H54 (cell line): Measurements from ENCODE around the gene METTL25.

Experiments used
- DNase-seq: peaks from one replicate; pipeline ENCODE4 v3.0.0; 2011; ENCODE audit warnings: low spot score, mixed read lengths; ENCODE audit not compliant: insufficient read length
- FAIRE-seq: peaks from 3 replicates; lab custom pipeline; 2011; peaks lifted over from hg19 to GRCh38; lab: Jason Lieb, UNC
- POLR2A ChIP-seq: IDR thresholded peaks from 2 replicates; pipeline ENCODE4 v1.6.1; 2011; ENCODE audit warnings: low read depth, mild to moderate bottlenecking, low read length

METTL25 gene

DNA sequence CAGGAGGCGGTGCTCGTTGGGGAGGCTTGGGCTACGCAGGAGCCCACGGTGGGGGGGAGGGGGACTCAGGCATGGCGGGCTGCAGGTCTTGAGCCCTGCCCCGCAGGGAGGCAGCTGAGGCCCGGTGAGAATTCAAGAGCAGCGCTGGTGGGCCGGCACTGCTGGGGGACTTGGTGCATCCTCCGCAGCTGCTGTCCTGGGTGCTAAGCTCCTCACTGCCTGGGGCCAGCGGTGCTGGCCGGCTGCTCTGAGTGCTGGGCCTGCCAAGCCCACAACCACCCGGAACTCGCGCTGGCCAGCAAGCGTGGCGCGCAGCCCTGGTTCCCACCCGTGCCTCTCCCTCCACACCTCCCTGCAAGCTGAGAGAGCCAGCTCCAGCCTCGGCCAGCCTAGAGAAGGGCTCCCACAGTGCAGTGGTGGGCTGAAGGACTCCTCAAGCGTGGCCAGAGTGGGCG lies 3.2 kb downstream of the METTL25 start:
- FAIRE-seq: no peak
- DNase-seq: no peak
- no peak for TF ChIP-seq POLR2A

GRCh38 chr12:82363990-82364389 lies 5.7 kb downstream of the METTL25 start:
- FAIRE-seq (no peak), DNase-seq (no peak)
- no peak for TF ChIP-seq POLR2A

- TF ChIP-seq POLR2A: no peak
- DNase-seq: no peak
- FAIRE-seq: no peak
Observed at GRCh38 chr12:82366197-82366596, 7.9 kb downstream of the METTL25 start.

- FAIRE-seq: no peak
- no peak for DNase-seq
- no peak for TF ChIP-seq POLR2A
Observed at GRCh38 chr12:82375201-82375600, 16.9 kb downstream of the METTL25 start.

- TF ChIP-seq POLR2A: no peak
- FAIRE-seq: no peak
- DNase-seq: no peak
Observed at GRCh38 chr12:82378997-82379396, 20.7 kb downstream of the METTL25 start.

DNA sequence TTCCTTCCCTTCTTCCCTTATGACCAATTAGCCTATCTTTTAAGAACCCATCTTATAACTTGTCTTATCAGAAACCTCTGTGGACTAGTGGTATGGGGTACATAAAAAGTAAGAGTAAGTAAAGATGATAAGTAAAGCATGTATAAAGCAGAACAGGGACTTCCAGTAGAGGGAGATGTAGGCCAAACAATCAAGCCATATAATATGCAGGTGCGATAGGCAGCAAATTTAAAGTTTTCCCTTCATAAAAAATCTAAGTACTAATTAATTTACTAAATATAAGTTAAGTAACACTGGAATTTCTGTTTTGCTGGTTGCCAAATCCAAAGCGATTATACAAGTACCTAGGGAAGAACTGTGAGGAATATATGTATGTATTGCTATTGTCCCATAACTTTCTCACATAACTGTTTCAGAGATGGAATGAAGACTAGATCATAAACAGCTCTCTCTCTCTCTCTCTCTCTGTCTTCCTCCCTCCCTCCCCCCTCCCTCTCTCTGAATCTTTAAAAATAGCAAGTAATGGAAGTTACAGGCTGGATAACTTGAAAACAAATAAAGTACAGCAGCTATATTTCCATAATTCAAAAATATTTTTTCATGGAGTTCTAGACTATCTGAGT lies 25.7 kb downstream of the METTL25 start:
- TF ChIP-seq POLR2A: no peak
- no peak for DNase-seq
- FAIRE-seq: peak; percentile 45

- no peak for FAIRE-seq
- TF ChIP-seq POLR2A: no peak
- no peak for DNase-seq
Observed at GRCh38 chr12:82398879-82399278, 40.5 kb downstream of the METTL25 start.

GRCh38 chr12:82400819-82401218 lies 42.5 kb downstream of the METTL25 start:
- no peak for TF ChIP-seq POLR2A
- FAIRE-seq: no peak
- DNase-seq: no peak

DNA sequence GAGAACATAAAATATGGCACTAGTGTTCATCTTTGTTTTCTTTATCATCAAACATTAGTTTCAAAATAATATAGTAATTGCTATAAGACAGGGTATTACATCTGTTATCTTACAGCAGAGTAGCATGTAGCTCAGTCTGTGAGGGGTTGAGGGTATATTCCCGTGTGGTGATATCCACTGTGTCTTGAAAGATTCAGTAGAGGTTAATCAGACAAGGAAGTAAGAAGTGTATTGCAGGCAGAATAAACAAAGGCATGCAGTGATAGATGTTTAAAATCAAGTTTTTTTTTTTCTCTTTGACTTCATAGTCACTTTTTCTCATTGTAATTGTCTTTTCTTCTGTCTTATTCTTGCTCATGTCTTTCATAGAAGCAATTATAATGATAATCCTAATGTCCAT lies 48.3 kb downstream of the METTL25 start:
- DNase-seq: no peak
- no peak for FAIRE-seq
- TF ChIP-seq POLR2A: no peak

DNA sequence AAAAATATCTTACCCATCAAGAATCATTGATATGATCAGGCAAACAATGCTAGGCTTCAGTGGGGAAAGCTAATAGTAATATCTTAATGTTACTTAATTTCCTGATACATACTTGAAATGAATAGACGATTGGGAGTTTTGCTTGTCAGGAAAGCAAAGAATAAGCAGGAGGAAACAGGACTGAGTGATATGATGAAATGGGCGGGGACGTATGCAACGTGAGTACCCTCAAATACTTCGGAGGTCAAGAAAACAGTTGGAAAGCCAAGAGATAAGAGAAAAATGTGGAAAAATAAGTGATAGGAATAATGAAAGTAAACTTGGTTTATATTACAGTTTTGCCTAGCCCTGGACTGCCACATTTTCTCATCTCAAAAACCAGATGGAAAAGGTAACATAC lies 49.2 kb downstream of the METTL25 start:
- FAIRE-seq (no peak), DNase-seq (no peak)
- no peak for TF ChIP-seq POLR2A

DNA sequence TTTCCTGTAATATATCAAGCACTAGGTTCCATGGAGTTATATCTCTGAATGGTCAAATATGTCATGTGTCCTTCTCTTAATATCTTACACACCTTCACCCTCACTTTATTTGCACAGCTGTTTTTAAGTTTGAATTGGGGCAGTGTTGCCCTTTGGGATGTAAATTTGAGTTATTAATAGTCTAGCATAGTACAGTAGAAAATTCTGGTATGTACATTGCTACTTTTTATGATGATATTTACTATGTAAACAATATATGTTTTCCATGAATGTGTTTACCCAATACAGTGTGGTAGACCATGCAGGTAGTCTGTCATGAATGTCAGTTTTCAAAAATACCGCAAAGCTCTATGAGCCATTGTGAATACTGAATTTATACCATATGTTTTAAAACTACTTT lies 50.5 kb downstream of the METTL25 start:
- DNase-seq (no peak), FAIRE-seq (no peak)
- TF ChIP-seq POLR2A: no peak

DNA sequence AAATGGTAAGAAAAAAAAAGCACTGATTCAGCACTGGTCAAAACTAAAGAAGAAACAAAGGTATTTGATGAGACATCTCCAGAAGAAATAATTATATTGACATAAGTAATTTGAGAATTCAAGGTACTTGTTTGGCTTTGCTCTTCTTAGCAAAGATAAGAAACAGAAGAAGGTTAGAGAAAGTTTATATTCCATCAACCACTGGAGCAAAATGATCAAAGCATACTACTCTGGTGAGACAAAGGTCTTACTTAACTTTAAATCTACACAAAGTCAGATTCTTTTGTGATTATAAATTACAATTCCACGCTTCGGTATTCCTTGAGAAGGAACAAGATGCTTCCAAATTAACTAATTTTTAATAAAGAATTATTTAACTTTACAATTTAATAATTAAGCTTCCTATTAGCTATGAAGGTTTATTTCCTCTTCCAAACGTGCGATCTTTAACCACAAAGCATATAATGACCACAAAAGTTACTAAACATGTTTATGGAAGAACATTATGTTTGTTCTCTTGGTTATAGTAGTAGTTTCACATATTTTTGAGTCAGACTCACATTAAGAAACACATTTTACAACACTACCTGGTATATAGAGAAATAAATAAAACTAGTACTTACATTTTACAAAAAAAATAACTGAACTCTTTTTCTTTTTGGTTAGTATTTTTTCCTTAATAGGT lies 53.4 kb downstream of the METTL25 start:
- FAIRE-seq (no peak), DNase-seq (no peak)
- no peak for TF ChIP-seq POLR2A

- DNase-seq (no peak), FAIRE-seq (no peak)
- TF ChIP-seq POLR2A: no peak
Observed at GRCh38 chr12:82412246-82412645, 53.9 kb downstream of the METTL25 start.

GRCh38 chr12:82414044-82414443 lies 55.7 kb downstream of the METTL25 start:
- no peak for FAIRE-seq
- TF ChIP-seq POLR2A: no peak
- DNase-seq: no peak

GRCh38 chr12:82414926-82415325 lies 56.6 kb downstream of the METTL25 start:
- FAIRE-seq (no peak), DNase-seq (no peak)
- no peak for TF ChIP-seq POLR2A
